CD4-positive, alpha-beta T cell treated with Interleukin-15 for 4 hours (primary cell): ENCODE measurements around the gene OR5AK2.
"Not testable (repeated sequence)": the region's sequence is repeated elsewhere in the genome, so short reads cannot be mapped to it uniquely, and the experiment has no call there.

Experiments used
- DNase-seq: peaks from one replicate; pipeline ENCODE4 v3.0.0-alpha.2; 2020; ENCODE audit warnings: low spot score

Gene OR5AK2

DNA sequence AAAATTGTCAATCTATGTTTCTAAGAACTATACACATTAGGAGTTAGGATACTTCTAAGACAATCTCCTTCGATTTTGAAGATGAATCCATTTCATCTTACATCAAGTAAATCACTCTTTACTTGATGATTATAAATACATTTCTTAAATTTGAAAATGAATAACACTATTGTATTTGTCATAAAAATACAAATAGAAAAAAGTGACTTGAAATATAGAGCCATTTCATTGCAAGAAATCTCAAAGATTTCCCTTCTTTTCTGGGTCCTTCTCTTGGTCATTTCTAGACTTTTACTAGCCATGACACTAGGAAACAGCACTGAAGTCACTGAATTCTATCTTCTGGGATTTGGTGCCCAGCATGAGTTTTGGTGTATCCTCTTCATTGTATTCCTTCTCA, at the start of gene OR5AK2:
TSS of gene OR5AK2 (plus strand) at position 301 of the 400 bp plus-strand sequence. CDS start at position 301, 0 bp downstream.
- no peak for DNase-seq

- not testable (repeated sequence) for DNase-seq
Measured at GRCh38 chr11:56945526-56945925, 43.2 kb upstream of the OR5AK2 start.

GRCh38 chr11:56948991-56949515, 39.7 kb upstream of the OR5AK2 start:
- DNase-seq, result no peak

DNA sequence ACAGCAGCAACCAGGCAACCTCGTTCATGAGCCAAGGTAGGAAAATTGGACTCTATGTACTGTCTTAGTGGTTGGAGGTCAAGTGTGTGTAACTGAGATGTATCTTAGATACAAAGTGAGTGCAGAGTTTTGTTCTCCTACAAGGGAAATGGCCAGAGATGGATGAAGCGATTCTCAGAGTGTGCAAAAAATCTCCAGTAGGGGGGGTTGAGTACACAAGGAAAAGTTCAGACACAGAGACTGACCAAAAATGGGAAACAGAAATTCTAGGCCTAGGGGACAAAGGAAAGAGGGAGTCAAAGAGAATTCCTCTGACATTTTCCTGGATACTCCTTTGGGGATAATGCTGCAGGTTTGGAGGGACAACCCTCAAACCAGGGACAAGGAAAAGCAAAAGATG, 38.2 kb upstream of the OR5AK2 start:
- no peak for DNase-seq

- not testable (repeated sequence) for DNase-seq
Measured at GRCh38 chr11:56953907-56954306, 34.8 kb upstream of the OR5AK2 start.

DNA sequence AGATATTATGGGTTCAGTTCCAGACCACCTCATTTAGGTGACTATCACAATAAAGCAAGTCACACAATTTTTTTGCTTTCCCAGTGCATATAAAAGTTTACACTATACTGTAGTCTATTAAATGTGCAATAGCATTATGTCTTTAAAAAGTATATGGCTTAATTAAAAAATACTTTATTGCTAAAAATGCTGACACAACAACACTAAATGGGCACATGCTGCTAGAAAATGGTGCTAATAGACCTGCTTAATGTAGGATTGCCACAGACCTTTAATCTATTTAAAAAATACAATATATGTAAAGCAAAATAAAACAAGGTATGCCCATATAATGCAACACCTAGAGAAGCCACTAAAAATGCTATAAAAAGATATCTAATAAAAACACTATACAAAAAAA, 27.1 kb upstream of the OR5AK2 start:
- no peak for DNase-seq

DNA sequence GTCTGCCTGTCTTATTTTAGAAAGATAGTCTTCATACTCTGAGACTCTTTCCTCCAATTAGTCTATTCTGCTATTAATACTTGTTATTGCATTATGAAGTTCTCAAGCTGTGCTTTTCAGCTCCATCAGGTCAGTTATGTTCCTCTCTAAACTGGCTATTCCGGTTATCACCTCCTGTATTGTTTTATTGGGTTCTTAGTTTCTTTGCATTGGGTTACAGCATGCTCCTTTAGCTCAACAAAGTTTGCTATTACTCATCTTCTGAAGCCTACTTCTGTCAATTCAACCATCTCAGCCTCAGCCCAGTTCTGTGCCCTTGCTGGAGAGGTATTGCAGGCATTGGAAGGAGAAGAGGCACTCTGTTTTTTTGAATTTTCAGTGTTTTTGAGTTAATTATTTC, 21.0 kb upstream of the OR5AK2 start:
- no peak for DNase-seq

DNA sequence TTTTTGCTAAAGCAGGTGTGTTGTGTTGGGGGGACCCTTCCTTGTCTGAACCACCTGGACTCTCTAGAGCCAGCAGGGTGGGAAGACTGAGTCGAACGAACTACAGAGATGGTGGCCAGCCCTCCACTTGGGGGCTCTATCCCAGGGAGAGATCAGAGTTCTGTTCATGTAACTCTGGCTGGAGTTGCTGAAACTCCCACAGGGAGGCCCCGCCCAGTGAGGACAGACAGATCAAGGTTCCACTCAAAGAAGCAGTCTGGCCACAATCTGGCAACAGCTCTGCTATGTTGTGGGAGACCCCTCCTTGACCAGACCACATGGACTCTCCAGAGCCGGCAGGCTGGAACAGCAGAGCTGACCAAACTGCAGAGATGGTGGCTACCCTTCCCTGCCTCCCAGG, 20.2 kb upstream of the OR5AK2 start:
- no peak for DNase-seq

DNA sequence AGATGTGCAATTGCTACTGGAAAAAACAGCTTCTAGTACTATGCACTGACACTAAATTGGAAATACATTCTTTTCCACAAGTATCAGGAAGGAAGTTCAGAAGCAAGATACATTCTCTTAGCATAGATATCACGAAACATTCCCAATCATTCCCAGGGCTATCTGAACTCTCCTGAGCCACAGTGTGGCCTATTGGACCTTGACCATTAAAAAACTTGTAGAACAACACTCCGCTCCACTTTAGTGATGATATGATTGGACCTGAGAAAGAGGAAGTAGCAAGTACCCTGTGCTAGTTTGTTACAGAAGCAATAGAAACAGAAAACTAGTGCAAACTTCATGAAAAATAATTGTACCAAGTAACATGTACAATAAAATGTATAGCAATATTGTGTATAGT, 11.4 kb upstream of the OR5AK2 start:
- no peak for DNase-seq

GRCh38 chr11:56990702-56991101, 2.0 kb downstream of the OR5AK2 start:
- DNase-seq, result no peak

DNA sequence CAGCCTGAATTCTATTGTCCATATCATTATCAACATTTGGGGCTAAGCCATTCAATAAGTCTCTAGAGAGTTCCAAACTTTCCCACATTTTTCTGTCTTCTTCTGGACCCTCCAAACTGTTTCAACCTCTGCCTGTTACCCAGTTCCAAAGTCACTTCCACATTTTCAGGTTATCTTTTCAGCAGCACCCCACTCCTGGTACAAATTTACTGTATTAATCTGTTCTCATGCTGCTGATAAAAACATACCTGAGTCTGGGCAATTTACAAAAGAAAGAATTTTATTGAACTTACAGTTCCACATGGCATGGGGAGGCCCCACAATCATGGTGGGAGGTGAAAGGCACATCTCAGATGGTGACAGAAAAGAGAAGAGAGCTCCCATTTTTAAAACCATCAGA, 5.8 kb downstream of the OR5AK2 start:
- no peak for DNase-seq

GRCh38 chr11:57001674-57002401, 13.1 kb downstream of the OR5AK2 start:
- no peak for DNase-seq

GRCh38 chr11:57008373-57008772, 19.7 kb downstream of the OR5AK2 start:
- no peak for DNase-seq

GRCh38 chr11:57015679-57016078, 27.0 kb downstream of the OR5AK2 start:
- DNase-seq, result no peak

DNA sequence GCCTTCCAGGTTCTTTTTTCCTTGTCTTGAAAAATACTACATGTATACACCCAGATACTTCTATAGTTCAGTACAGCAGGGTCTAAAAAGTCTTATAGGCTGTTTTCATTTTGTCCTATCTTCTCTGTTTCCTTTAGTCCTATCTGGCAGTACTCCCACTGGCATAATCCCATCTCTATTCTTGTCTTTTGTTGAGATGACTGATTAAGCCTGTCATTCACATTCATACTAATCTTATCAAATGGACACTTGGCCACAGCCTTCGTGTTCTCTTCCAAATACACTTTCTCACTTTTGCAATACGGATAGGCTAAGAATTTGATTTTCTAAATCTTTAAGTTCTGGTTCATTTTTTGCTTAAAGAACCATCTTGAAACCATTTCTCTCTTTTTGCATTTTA, 42.8 kb downstream of the OR5AK2 start:
- DNase-seq, result no peak
